Measurements from ENCODE around the gene LRP11. TPM values are rescaled to one million over a fixed set of nuclear protein-coding genes. Genes with fewer than 3 reads are reported as not detected.

The LRP11 gene
- total and polyA plus RNA-seq, 2 of the 13 experiments (the other 11 are each of a cell fraction or from before 2014, with no cell fraction given) = 32.4 to 48.9 TPM

DNA sequence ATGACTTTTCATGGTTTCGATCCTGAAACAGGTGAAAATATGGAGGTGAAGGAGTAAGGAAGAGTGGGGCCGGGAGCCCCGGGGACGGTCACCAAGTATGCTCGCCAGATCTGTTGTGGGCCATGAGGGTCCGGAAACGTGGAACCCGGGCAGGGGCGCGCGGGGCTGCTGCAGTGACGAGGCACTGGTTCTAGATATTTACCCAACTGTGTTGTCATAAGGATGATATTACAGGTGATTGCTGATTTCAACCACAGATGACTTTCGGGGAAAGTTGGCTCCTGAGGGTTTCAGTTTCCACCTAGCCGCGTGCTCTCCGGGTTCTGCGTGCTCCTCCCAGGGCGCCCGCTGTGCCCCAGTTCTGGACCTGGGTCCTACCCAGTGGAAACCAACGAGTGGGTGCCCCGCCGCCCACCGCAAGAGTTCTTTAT lies 46.6 kb upstream of the LRP11 start:
- Histone ChIP-seq H3K4me1 (ENCODE audit: insufficient read depth, low read length) (no peaks in the 10 kb centered on the region), H3K36me3 (replicated peaks in 1 of 2; ENCODE audit: control insufficient read depth in 1 of 2, insufficient read depth in 2 of 2, low read length in 2 of 2) (no peaks in the 10 kb centered on the region), H3K9me3 (ENCODE audit: low read length) (peaks cover 12% of the 10 kb centered on the region), H3K4me3 (replicated peaks in 1 of 3; ENCODE audit: insufficient read depth in 1 of 3, low read depth in 2 of 3, low read length in 3 of 3) (no peak overlapping the region), H3K27me3 (ENCODE audit: control insufficient read depth in 1 of 2, insufficient read depth in 2 of 2, low read length in 2 of 2) (peaks cover 5 to 27% of the 10 kb centered on the region in 2 experiments; a peak in 2 of 5 replicates), H3K9ac (ENCODE audit: insufficient read depth, low read depth, low read length) (no peak overlapping the region), H2AFZ (ENCODE audit: low read length) (no peak overlapping the region), H3K27ac (ENCODE audit: extremely low read length, insufficient read depth, low read length) (no peak overlapping the region), H3K79me2 (ENCODE audit: insufficient read depth, low read length) (no peaks in the 10 kb centered on the region), H4K20me1 (ENCODE audit: insufficient read depth, low read length) (no peaks in the 10 kb centered on the region), H3K4me2 (ENCODE audit: low read depth, low read length) (no peak overlapping the region)
- in situ Hi-C loops (cut with HindIII; ENCODE audit: extremely low pct_ligation_motif_present, low pct_unique_long_range_greater_than_20kb) (no loop called here), intact Hi-C loops (cut with micrococcal nuclease; ENCODE audit: unreplicated experiment) (no loop called here)
- FAIRE-seq = no peak
- 62% methylated on average over 23 of the region's 23 CpGs for WGBS (ENCODE audit: low lambda C conversion rate)
- ChIA-PET CTCF (ENCODE audit: low intra/inter-chr PET ratio, low total read pairs) (no interaction called here), POLR2A (no interaction called here)
- no peak for ATAC-seq
- no peak for TF ChIP-seq ATM (IDR thresholded peaks at IDR 0.05; ENCODE audit: borderline replicate concordance)
- no TSS peak for BruUV-seq (replicated peaks)
- DNase-seq (ENCODE audit: low spot score) = no peak

DNA sequence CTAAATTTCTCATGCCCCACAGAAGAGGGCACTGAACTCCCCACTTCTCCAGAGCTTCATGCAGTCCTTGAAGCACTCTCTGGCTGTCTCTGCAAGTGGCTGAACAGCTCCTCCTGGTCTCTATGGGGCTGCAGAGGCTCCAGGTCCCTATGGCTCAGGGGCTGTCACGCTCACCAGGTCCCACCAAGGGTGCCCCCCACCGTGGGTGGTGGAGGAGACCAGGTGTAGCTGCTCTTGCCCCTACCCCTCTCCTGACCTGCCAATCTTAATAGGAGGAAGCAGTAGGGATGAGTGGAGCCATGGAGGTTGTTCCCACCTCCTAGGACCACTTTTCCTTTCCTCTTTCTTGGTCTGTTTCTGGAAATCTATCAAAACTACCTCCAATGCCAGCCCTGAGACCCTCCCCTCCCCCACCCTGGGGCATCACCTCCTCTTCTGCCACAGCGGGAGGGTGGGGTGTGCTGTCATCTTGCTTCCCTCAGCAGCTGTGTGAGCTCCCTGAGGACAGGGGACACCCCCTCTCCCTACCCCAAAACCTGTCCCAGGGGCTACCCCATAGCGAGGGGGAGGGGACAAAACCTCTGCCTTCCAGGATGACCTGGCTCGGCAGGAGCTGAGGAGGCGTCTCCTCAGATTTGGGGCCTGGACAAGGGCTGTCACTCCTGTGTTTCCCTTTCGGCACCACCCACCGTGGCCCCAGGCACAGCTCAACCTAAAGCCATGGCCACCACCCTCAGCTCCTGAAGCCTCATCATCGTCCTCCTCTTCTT lies 45.7 kb upstream of the LRP11 start:
- no peak overlapping the region for H3K9ac ChIP-seq (ENCODE audit: insufficient read depth, low read depth, low read length)
- peaks cover 7 to 33% of the 10 kb centered on the region in 2 experiments; a peak in 3 of 5 replicates for H3K27me3 ChIP-seq (ENCODE audit: control insufficient read depth in 1 of 2, insufficient read depth in 2 of 2, low read length in 2 of 2)
- FAIRE-seq (no peak), DNase-seq (ENCODE audit: low spot score) (no peak), ATAC-seq (no peak)
- H3K9me3 ChIP-seq (ENCODE audit: low read length) = peaks cover 12% of the 10 kb centered on the region
- H2AFZ ChIP-seq (ENCODE audit: low read length) = no peak overlapping the region
- no peaks in the 10 kb centered on the region for H4K20me1 ChIP-seq (ENCODE audit: insufficient read depth, low read length)
- ChIA-PET POLR2A (no interaction called here), CTCF (ENCODE audit: low intra/inter-chr PET ratio, low total read pairs) (no interaction called here)
- no peak overlapping the region for H3K4me3 ChIP-seq (replicated peaks in 1 of 3; ENCODE audit: insufficient read depth in 1 of 3, low read depth in 2 of 3, low read length in 3 of 3)
- no peaks in the 10 kb centered on the region for H3K36me3 ChIP-seq (replicated peaks in 1 of 2; ENCODE audit: control insufficient read depth in 1 of 2, insufficient read depth in 2 of 2, low read length in 2 of 2)
- WGBS (ENCODE audit: low lambda C conversion rate) = 16% methylated on average over 9 of the region's 9 CpGs
- H3K4me1 ChIP-seq (ENCODE audit: insufficient read depth, low read length) = peaks cover 1% of the 10 kb centered on the region; the same call in 1 of the 2 replicates
- H3K4me2 ChIP-seq (ENCODE audit: low read depth, low read length) = no peak overlapping the region
- no peaks in the 10 kb centered on the region for H3K79me2 ChIP-seq (ENCODE audit: insufficient read depth, low read length)
- in situ Hi-C loops (cut with HindIII; ENCODE audit: extremely low pct_ligation_motif_present, low pct_unique_long_range_greater_than_20kb) (no loop called here), intact Hi-C loops (cut with micrococcal nuclease; ENCODE audit: unreplicated experiment) (no loop called here)
- TF ChIP-seq SIX4 (CRISPR knock-in tag; IDR thresholded peaks at IDR 0.05) = no peak
- TF ChIP-seq ZFP41 (CRISPR knock-in tag; IDR thresholded peaks at IDR 0.05; ENCODE audit: borderline replicate concordance) = no peak
- TF ChIP-seq, protein P1, sequence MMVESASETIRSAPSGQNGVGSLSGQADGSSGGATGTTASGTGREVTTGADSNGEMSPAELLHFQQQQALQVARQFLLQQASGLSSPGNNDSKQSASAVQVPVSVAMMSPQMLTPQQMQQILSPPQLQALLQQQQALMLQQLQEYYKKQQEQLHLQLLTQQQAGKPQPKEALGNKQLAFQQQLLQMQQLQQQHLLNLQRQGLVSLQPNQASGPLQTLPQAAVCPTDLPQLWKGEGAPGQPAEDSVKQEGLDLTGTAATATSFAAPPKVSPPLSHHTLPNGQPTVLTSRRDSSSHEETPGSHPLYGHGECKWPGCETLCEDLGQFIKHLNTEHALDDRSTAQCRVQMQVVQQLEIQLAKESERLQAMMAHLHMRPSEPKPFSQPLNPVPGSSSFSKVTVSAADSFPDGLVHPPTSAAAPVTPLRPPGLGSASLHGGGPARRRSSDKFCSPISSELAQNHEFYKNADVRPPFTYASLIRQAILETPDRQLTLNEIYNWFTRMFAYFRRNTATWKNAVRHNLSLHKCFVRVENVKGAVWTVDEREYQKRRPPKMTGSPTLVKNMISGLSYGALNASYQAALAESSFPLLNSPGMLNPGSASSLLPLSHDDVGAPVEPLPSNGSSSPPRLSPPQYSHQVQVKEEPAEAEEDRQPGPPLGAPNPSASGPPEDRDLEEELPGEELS (CRISPR knock-in tag; IDR thresholded peaks at IDR 0.05) = no peak
- no peak for TF ChIP-seq ZNF510 (CRISPR knock-in tag; IDR thresholded peaks at IDR 0.05; ENCODE audit: low read depth)
- TF ChIP-seq NFKBIZ (CRISPR knock-in tag; IDR thresholded peaks at IDR 0.05) = no peak
- no peak for TF ChIP-seq CAMTA2 (CRISPR knock-in tag; IDR thresholded peaks at IDR 0.05; ENCODE audit: borderline replicate concordance)
- no peak for TF ChIP-seq SIX1 (CRISPR knock-in tag; IDR thresholded peaks at IDR 0.05; ENCODE audit: borderline replicate concordance)
- TF ChIP-seq, protein P2, sequence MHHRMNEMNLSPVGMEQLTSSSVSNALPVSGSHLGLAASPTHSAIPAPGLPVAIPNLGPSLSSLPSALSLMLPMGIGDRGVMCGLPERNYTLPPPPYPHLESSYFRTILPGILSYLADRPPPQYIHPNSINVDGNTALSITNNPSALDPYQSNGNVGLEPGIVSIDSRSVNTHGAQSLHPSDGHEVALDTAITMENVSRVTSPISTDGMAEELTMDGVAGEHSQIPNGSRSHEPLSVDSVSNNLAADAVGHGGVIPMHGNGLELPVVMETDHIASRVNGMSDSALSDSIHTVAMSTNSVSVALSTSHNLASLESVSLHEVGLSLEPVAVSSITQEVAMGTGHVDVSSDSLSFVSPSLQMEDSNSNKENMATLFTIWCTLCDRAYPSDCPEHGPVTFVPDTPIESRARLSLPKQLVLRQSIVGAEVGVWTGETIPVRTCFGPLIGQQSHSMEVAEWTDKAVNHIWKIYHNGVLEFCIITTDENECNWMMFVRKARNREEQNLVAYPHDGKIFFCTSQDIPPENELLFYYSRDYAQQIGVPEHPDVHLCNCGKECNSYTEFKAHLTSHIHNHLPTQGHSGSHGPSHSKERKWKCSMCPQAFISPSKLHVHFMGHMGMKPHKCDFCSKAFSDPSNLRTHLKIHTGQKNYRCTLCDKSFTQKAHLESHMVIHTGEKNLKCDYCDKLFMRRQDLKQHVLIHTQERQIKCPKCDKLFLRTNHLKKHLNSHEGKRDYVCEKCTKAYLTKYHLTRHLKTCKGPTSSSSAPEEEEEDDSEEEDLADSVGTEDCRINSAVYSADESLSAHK (CRISPR knock-in tag; IDR thresholded peaks at IDR 0.05; ENCODE audit: borderline replicate concordance) = no peak
- no peak for TF ChIP-seq ERF (CRISPR knock-in tag; IDR thresholded peaks at IDR 0.05)
- no peak for TF ChIP-seq CHD2 (IDR thresholded peaks at IDR 0.05; ENCODE audit: low read depth, low read length)
- no peak for TF ChIP-seq IRF2 (CRISPR knock-in tag; IDR thresholded peaks at IDR 0.05)
- H3K27ac ChIP-seq (ENCODE audit: extremely low read length, insufficient read depth, low read length) = no peak overlapping the region
- no TSS peak for BruUV-seq (replicated peaks)
